Stimulated activated CD8-positive, alpha-beta memory T cell treated with anti-CD3 and anti-CD28 coated beads, Interleukin-4, amount 100 ng/mL, for 48 hours (primary cell): ENCODE measurements around the gene MTMR4.
"Not testable (repeated sequence)": the region's sequence is repeated elsewhere in the genome, so short reads cannot be mapped to it uniquely, and the experiment has no call there.

Source experiments
- DNase-seq: peaks from one replicate; pipeline ENCODE4 v3.0.0-alpha.2; 2020

The MTMR4 gene

DNA sequence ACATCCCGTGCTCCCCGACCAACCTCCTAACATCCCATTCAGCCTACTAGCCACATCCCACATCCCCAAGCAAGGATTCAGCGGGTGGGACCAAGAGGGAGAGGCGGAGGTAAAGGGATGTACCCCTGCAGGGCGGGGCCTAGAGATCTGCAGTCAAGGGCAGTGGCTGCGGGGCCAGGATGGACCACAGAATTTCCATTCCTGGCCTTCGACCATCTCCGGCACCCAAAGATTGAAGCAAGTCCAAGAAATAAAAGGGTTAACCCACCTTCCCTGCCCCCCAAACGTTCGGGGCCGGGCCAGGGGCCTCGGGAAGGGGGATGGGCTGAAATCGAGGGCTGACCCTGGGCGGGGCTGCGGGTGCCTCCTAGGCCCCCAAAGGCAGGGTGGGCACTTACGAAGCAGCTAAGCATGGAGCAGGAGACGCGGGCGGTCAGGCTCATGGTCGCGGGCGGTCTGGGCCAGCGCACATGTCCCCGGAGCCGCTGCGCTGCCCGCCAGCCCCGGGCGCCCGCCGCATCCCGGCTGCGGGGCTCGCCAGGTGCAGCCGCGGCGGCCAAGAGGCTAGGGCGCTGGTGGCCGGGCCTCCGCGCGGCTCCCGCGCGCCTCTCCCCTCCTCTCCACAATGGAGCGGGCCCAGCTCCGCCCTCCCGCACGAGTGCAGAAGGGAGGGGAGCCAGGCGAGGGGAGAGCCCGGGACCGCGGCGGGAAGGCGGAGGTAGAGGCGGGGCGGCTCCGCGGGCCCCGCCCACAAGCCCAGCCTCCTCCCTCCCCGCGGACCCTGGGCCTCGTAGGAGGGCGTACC, at the start of gene MTMR4:
Gene MTMR4 (minus strand): TSS at position 674 of the 805 bp plus-strand sequence. CDS start 231 bp downstream, at position 443.
- DNase-seq: peak; percentile 84

DNA sequence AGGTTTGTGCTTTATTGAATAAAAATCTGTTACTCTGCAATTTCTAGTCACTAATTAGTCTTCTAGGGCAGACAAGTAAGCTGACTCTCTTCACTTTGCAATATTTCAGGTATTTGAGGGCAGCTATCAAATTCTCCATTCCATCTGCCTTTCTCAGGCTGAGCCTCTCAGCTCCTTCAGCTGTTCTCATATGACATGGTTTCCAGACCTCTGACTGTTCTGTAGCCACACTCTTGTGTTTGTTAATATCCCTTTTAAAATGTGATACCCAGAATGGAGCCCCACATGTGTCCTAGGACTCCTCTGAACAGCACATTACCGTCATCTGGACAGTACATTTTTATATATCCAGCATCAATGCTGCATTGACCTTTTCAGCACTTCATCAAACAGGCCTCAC, 46.1 kb upstream of the MTMR4 start:
- DNase-seq: no peak

DNA sequence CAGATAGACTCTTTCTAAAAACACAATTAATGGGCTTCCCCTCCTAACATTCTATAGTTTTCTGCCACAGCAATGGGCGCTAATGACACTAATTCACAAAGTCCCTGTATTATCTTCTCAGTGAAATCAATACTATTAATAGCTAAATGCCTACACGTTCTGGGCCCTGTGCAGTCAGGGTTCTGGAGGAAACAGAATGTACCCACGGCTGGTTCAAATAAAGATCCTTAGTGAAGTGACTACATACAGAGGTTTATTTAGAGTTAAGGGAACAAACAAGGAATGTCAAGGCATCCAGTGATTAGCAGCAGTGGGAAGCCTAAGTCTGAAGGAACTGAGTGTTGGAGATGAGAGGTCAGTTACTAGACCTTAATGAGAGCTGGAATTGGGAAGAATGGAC, 43.5 kb upstream of the MTMR4 start:
- no peak for DNase-seq

DNA sequence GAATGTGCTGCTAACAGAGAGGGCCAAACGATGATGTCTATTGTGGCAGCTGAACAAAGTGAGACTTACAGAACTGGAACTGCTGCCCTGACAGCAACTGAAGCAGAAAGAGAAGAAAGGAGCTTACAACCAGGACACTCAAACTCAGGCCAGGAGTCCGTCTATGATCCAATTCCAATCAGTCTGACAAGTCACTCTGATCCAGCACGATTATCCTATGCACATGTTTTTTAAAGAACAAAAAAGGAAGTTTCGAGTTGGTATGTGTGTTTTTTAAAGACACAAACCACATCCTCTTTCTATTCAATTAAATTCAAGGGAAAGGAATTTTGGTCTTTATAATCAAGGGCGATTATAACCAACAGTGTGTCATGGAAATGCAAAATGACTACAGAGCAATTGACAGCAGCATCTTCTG, 42.4 kb upstream of the MTMR4 start:
- no peak for DNase-seq

DNA sequence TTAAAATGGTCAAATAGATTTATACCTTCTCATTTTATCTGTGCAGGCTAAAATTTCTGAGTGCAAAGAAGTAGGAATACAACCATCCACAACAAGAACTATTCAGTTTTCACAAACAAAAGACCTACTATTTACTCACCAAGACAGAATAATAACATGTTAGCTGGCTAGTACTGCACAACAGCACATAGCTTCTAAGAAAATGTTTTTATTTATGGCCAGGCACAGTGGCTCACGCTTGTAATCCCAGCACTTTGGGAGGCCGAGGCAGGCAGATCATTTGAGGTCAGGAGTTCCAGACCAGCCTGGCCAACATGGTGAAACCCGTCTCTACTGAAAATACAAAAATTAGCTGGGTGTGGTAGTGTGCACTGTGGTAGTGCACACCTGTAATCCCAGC, 40.7 kb upstream of the MTMR4 start:
- DNase-seq: not testable (repeated sequence)

DNA sequence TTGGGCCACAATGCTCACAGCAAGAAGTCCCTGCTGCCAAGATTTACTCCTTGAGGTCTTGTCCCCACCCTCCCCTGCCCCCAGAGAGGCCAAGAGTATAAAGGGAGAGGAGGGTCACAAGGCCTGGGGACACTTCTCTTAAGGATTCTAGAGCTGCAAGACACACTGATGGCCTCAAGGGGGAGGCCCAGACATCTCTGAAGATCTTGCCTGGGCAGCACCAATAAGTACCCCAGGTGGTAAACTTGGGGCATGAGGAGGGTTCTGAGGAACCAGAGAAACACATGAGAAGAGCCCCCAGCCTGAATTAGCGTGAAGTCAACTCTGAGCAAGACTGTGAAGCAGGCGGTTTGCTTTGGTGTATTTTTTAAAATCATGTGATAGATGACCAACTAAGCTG, 26.8 kb upstream of the MTMR4 start:
- no peak for DNase-seq

DNA sequence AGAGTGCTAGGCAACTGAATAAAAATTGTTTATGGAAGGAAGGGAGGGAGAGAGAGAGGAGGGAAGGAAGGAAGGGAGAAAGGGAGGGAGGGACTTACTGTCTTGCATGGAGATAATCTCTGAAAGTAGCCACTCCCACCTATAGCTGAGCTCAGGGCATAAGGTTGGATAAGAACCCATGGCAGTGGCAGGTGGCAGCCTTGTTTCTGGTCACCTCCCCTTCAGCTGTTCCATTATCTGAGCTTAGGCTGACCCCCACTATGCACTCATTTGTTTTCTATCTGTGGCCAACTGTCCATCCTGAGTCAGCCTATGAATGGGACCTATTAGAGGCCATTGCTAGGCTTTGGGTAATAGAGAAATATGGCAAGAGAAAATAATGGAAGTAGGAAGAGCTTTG, 25.3 kb upstream of the MTMR4 start:
- DNase-seq: no peak

DNA sequence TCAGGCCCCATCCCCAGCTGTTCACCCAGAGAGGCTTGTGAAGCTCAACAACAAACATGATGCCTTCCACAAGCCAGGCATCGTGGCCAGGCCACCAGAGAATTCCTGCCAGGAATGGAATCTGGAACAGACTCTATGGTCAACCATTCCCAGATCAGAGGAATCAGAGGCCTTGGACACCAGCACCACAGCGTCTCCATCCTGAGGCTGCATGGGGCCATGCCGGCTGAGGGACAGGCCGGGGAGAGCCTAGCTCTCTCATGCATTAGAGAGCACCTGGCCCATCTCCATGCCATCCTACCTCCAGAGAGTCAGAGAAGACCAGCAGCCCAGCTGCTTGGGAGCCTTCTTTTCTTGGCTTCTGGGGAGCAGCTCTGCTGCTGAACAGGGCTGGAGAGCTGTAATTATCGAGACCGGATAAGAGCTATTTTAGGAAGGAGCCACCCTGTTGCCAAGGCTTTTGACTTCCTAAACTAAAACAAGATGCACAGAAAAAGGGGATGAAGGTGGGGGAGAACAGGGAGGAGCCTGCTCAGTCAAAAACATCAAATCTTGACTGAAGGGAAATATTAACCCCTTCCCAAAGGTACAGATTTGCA, 24.5 kb upstream of the MTMR4 start:
- DNase-seq: no peak

DNA sequence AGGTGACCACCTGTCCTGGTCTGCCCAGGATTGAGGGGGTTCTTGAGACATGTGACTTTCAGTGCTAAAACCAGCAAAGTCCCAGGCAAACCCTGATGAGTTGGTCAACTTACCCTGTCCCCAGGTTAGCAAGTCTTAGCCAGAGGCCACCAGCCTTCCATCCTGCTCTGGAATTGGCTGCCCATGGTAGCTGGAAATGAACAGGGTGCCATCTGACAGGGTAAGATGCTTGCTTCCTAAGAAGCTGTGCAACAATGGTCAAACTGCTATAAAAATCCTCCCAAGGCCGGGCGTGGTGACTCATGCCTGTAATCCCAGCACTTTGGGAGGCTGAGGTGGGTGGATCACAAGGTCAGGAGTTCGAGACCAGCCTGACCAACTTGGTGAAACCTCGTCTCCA, 22.8 kb upstream of the MTMR4 start:
- no peak for DNase-seq

DNA sequence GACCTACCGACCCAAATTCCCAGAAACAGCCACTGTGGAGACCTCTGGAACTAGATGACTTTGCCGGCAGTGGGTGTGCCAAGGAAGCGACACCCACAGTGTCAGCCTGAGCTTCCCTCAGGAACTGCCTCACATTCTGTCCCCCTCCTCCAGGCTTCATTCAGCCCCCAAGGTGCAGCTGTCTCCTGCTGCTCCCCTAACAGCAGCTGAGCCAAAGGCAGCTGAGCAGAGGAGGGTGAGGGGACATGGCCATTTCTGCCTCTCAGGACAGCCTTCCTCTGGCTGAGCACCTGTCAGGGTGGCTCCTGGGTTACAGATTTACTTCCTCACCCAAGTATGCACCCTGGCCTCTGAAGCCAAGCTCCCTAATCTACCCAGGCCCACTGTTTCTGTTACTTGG, 22.1 kb upstream of the MTMR4 start:
- no peak for DNase-seq

DNA sequence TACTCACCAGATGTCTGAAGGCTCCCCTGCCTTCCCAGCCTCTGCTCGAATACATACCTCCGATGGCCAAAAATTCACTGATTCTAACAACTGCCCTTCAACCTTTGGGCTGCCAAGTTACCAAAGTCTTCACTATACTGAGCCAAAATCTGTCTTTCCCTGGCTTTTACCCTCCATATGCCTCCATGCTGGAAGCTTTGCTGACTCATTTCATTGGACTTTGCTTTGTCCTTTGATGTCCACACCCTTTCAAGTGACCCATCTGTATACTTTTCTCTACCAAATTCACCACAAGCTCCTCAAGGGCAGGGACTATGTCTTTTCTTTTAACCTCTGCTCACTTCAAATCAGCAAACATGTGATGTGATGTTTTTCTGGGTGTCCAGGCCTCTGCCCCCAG, 21.0 kb upstream of the MTMR4 start:
- DNase-seq: no peak

DNA sequence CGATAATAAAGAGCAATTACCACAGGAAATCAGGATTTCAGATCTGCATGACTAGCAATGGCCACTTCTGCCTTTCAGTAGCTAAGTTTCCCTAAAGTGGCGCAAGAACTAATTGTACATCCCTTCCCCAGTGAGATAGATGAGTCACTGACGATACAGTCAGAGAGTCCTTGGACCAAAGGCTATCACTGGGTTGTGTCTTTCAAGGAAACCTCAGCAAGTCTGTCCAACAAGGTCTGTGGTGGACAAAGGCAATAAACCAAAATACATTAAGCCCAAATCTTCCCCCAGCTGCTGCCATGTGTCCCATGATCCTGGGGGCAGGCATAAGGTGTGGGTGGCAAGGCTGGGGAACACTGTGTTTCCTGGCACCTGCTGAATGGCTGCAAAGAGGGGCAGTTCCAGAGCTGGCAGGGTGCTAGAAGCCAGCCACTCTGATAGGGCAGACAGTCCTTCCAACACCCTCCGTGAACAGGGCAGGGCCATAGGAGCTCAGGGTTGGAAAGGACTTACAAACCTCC, 20.5 kb upstream of the MTMR4 start:
- no peak for DNase-seq

DNA sequence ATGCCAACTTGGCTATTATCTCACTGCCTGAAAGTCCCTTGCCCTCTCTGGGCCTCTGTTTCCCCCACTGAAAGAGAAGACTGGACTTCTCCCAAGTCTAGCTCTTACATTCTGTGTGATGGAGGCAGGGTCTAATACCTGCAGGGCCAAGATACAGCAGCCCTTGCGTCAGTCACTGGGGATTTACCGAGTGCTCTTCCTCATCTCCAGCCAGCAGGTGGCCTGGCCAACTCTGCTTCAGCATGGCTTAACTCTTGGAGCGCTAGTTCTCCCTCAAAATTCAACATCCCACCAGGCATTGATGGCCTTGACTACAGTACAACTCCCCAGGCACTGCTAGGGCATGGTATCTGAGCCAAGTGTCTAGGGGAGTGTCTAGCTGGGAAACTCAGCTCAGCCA, 19.9 kb upstream of the MTMR4 start:
- no peak for DNase-seq

DNA sequence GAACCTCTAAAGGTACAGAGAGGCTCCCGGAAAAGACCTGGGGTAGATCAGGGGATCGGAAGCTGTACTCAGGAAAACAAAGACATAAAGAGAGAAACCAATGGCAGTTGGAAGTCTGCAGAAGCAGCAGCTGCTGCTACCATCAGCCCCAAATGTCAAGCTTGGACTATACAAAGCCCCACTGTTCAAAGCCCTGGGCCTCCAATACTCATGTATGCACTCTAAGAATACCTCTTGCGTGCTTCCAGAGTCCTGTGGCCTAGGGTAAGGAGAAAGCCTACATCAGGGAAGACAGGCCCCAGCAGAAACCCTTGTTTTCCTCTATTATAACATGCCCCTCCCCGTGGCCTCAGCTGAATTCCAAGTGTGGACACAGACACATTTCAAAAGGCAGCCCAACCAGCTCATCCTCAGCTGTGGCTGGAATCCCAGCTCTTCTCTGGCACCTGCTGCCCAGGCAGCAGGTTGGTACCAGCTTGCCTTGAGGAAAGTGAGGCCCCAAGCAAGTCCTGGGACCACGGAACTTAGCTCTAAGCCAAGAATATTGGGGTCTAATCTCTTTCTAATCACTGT, 19.3 kb upstream of the MTMR4 start:
- no peak for DNase-seq

DNA sequence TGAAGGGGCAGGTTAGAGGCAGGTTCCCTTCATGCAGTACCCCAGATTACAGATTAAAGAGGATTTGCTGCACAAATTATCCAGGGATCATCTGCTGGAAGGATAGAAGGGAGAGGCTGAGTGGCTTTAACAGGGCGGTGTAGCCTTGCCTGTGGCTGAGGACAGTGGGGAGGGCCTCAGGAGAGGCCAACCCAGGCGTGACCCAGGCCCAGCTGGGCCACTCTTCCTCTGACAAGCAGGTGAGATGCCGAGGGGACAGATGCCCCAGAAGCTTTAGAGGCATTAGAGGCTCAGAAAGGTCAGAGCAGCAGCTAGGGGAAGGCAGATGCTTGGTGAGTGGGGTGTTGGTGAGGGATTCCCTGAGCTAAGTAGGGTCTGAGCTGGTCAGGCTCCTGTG, 18.1 kb upstream of the MTMR4 start:
- no peak for DNase-seq

DNA sequence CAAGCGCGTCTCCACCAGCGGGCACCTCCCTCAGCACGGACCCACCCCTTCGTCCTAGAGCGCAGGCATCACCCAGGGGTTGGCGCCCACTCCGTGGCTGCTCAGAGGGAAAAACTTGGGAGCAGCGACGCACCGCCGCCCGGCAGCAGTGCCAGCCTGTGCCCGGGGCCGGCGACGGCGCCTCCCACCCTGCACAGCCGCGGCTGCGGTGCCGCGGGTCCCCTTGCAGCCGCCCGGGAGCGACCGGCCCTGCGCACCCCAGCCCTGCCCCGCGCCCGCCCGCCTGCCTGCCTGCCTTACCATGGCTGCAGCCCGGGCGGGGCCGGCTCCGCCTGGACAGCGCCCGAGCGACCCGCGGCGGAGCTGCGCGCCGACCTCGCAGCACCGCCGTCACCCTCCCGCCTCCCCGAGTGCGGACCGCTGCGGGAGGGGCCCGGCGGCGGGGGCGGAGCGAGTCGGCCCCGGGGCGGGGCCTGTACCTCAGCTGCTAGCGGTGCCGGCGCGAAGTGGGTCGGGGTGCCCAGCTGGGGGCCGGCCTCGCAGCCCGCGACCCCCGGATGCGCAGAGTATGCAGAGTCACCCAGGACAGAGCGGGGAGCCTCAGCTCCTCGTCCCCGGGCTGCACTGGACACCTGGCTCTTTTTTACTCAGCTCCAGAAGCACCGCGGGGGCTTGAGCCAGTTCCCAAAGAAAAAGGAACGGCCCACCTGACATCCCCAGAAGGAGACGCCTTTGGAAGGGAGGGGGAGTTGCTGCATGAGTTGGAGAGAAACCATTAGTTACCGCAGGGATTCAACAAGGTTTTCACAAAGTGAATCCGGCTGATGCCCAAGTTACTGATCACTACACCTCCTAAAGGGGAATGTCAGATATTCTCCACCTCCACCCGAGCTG, 17.5 kb upstream of the MTMR4 start:
- peak; percentile 70 for DNase-seq

DNA sequence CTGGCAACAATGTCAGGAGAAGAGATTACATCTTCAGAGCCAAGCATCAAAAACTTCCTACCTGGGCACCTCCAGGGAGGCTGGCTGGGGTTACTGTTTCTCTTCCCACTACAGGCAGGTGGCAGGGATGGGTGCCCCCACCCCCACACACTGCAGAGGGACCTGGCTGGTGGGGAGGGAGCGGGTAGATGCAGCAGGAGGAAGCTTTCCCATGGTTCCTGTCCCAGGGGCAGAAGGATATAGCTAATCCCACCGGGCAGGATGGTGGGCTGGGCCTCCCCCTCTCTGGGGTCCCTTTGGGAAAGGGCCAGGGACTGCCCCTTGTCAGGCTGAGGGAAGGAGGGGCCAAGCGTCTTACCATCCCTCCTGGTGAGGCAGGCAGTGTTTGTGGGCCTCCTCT, 16.7 kb upstream of the MTMR4 start:
- DNase-seq: no peak

DNA sequence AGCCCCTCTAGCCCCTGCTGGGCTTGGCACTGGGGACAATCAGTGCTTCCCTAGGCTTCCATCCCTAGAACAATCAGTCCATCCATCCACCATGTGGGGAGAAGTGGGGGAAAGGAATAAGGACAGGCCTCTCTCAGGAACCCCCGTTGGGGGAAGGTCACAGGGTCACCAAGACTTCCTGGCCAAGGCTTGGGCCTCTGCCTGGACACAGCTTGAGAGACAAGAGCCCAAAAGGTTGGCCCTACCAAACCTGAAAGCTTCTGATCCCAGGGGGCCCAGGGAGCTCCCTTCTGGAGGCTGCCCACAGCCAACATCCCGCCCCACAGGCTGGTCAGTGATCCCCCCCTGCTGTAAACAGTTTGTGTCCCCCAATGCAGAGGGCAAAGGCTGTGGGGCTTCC, 16.2 kb upstream of the MTMR4 start:
- no peak for DNase-seq

DNA sequence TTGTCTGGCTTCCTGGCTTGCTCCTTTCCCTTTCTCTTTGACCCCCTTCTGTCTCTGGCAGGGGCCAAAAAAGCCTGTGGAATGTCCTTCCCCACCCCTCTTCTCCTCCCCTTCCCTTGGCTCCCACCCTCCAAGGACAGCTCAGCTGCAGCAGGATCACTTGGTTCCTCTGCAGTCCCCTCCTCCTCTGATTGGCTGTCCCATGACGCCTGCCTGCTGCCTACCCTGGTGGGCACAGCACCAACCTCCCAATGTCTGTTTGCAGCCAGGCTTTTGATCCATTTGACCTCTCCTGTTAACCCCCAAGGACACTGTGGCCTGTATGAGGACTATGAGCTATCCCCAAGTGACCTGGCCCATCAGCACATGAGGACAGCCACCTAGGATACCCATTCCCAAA, 14.8 kb upstream of the MTMR4 start:
- no peak for DNase-seq

DNA sequence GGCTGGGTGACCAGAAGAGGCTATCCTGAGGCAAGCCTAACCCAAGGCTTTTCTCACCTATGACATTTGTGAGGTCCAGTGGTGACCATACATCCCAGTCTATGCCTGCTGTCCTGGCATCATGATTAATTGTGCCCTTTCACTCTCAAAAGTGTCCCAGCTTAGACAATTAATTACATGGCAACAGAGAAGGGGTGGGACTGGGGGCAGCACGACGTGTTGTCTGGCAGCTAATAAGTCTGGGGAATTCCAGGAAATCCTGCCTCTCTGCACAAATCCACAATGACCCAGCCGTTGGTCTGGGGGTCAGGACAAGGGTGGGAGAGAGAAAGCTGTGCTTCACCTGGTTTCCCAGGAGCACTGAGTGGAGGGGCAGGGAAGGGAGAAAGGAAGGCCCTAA, 14.0 kb upstream of the MTMR4 start:
- no peak for DNase-seq

DNA sequence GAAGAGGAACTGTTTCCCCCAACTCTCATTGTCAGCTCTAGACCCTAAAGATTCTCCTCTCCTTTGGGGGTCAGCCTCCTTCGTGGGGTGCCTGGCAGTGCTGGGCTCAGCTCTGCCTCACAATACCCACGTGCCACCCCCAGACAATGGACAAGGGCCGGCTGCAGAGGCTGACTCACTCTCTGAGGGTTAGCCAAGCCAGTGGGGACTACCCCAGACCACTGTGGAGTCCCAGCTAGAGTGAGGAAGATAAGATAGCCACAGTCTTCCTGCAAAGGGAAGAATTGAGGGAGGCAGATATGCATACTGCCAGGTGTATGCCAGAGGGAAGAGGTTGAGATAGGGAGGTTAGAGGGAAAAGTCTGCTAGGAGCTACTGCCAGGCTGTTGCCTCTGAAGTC, 13.5 kb upstream of the MTMR4 start:
- DNase-seq: no peak

DNA sequence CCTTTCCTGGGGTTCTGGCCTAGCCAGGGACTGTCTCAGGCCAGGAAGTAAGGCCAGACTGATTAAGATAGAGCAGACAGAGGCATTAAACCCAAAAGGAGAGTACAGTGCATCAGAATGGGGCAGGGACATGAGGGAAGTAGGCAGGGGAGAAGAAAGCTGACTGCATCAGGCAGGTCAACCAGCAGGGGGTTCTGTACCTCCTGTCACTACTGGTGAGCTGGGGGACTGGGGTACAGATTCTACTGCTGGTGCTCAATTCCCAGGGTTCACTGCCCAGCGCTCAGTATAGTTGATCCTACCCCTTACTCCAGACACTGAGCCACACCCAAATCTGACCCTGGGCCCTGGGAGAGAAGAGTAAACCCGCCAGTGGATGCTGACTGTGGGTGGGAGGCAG, 12.9 kb upstream of the MTMR4 start:
- DNase-seq: no peak

DNA sequence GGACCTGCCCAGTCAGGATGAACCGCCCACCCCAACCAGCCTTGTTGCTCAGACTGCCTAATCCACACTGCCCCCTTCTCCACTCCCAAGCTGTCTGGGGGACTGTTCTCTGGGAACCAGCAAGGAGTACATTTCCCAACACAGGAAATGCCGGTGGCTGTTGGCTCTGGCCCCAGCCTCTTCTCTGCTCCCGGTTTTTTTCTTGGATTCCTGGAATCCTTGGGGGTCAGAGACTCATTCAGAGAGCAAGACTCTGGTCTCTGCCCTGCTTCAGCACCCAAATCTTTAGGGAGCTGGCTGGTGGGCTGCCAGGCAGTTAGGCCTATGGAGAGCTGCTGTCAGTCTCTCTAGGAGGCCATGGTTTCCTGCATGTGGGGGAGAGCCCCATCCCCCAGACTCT, 10.8 kb upstream of the MTMR4 start:
- DNase-seq: no peak
